Activated naive CD4-positive, alpha-beta T cell treated with anti-CD3 and anti-CD28 coated beads, Interleukin-2, amount 50 U/mL, for 24 hours (primary cell): ENCODE measurements around the gene PLCXD3.

Source experiments
- H3K27ac Mint-ChIP-seq: one replicate; pipeline ENCODE4 v1.8.0; 2021; ENCODE audit warnings: mild to moderate bottlenecking, mixed read lengths
- H3K27me3 Mint-ChIP-seq: one replicate; pipeline ENCODE4 v1.8.0; 2021; ENCODE audit warnings: mixed read lengths
- H3K36me3 Mint-ChIP-seq: one replicate; pipeline ENCODE4 v1.8.0; 2021; ENCODE audit warnings: mixed read lengths
- H3K4me1 Mint-ChIP-seq: one replicate; pipeline ENCODE4 v1.8.0; 2021; ENCODE audit warnings: mixed read lengths
- H3K4me3 Mint-ChIP-seq: one replicate; pipeline ENCODE4 v1.8.0; 2021; ENCODE audit warnings: mild to moderate bottlenecking, mixed read lengths
- H3K9me3 Mint-ChIP-seq: one replicate; pipeline ENCODE4 v1.8.0; 2021; ENCODE audit warnings: mixed read lengths

The PLCXD3 gene

DNA sequence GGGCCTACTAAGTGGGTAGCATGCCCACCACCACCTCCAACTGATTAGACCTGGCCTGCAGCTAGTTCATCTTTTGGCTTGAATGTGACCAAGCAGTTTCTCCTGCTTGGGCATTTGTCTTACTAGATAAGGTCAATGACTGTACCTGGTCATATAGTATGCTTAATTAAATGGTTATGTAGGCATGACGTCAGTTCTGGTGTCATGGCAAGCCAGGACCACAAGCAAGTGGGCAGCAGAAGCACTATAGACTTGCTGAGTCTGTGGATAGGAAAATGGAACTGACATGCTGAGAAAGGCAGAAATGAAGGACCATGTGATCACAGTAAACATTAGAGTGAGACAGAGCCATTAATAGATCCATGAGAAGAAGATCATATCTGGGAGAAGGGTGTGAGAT, 241.5 kb downstream of the PLCXD3 start:
- H3K27me3 Mint-ChIP-seq: peaks cover 2% of the 10 kb centered on the region
- H3K36me3 Mint-ChIP-seq: no peaks in the 10 kb centered on the region
- H3K4me3 Mint-ChIP-seq: no peak overlapping the region
- H3K4me1 Mint-ChIP-seq: no peaks in the 10 kb centered on the region
- H3K9me3 Mint-ChIP-seq: no peaks in the 10 kb centered on the region
- H3K27ac Mint-ChIP-seq: no peak overlapping the region

DNA sequence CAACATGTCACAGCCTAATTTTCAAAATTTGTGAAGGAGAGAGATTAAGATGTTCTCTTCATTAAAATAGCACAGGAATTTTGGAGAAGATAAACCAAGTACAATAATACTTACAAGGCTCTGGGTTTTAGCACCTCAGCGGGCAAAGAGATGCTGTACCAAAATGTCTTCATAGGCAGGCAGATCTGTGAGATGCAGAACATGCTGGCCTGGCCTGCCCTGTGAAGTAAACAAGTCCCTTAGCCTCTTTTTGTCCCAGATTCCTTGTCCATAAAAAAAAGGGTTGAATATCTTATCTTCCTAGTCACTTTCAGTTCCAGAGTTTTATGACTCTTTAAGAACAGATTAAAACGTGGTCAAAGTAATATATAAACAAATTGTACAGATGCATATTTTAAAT, 244.0 kb downstream of the PLCXD3 start:
- no peak overlapping the region for H3K27ac Mint-ChIP-seq
- no peaks in the 10 kb centered on the region for H3K36me3 Mint-ChIP-seq
- no peaks in the 10 kb centered on the region for H3K4me1 Mint-ChIP-seq
- peaks cover 2% of the 10 kb centered on the region for H3K27me3 Mint-ChIP-seq
- H3K4me3 Mint-ChIP-seq: no peak overlapping the region
- H3K9me3 Mint-ChIP-seq: no peaks in the 10 kb centered on the region

DNA sequence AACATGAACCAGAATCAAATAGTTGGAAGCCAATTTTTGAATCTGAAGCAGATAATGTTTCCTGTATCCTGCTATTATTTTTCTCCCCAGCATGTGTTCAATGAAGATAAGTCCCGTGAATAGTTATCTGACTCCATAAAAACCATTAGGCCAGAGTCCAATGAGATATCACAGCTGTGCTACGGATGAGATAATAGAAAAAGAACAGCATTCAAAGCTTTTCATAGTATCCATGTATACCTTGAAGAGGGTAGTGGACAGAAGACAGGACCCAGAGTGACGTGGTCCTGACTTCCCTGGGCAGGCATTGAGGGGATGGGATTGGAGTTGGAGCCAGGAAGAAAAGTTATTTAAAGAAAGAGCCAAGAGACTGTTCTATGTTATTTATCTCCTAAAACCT, 246.4 kb downstream of the PLCXD3 start:
- H3K27me3 Mint-ChIP-seq: peaks cover 2% of the 10 kb centered on the region
- no peaks in the 10 kb centered on the region for H3K9me3 Mint-ChIP-seq
- H3K4me3 Mint-ChIP-seq: no peak overlapping the region
- no peaks in the 10 kb centered on the region for H3K4me1 Mint-ChIP-seq
- H3K27ac Mint-ChIP-seq: no peak overlapping the region
- H3K36me3 Mint-ChIP-seq: no peaks in the 10 kb centered on the region

- Mint-ChIP-seq H3K4me3 (no peak overlapping the region), H3K27ac (no peak overlapping the region), H3K4me1 (no peaks in the 10 kb centered on the region)
These were observed 247.1 kb downstream of the PLCXD3 start for GRCh38 chr5:41263335-41263734.

More at GRCh38 chr5:41263335-41263734, 247.1 kb downstream of the PLCXD3 start:
- Mint-ChIP-seq H3K36me3 (no peaks in the 10 kb centered on the region), H3K9me3 (no peaks in the 10 kb centered on the region), H3K27me3 (peaks cover 2% of the 10 kb centered on the region)
